Measurements from ENCODE around the gene METTL26.

GRCh38 chr16:683396-684070, 47.4 kb upstream of the METTL26 start:
- TF ChIP-seq, protein P1, sequence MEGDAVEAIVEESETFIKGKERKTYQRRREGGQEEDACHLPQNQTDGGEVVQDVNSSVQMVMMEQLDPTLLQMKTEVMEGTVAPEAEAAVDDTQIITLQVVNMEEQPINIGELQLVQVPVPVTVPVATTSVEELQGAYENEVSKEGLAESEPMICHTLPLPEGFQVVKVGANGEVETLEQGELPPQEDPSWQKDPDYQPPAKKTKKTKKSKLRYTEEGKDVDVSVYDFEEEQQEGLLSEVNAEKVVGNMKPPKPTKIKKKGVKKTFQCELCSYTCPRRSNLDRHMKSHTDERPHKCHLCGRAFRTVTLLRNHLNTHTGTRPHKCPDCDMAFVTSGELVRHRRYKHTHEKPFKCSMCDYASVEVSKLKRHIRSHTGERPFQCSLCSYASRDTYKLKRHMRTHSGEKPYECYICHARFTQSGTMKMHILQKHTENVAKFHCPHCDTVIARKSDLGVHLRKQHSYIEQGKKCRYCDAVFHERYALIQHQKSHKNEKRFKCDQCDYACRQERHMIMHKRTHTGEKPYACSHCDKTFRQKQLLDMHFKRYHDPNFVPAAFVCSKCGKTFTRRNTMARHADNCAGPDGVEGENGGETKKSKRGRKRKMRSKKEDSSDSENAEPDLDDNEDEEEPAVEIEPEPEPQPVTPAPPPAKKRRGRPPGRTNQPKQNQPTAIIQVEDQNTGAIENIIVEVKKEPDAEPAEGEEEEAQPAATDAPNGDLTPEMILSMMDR (IDR thresholded peaks at IDR 0.05), result no peak
- no peak for TF ChIP-seq POLR2A (IDR thresholded peaks at IDR 0.05)
